GM12891 (cell line): ENCODE measurements around the gene CPS1. TPM values are rescaled to one million over a fixed set of nuclear protein-coding genes. Genes with fewer than 3 reads are reported as not detected.

ENCODE experiments used
- DNase-seq: peaks from one replicate; pipeline ENCODE4 v3.0.0; 2011; ENCODE audit warnings: low spot score; ENCODE audit not compliant: insufficient read length
- FAIRE-seq: peaks from 2 replicates; lab custom pipeline; 2011; peaks lifted over from hg19 to GRCh38; lab: Jason Lieb, UNC
- PAX5 ChIP-seq: IDR thresholded peaks from 2 replicates; pipeline ENCODE4 v1.6.1; 2011; ENCODE audit warnings: low read length, moderate library complexity, mild to moderate bottlenecking; ENCODE audit not compliant: insufficient read depth, severe bottlenecking
- POLR2A ChIP-seq: IDR thresholded peaks from 2 replicates; pipeline ENCODE4 v1.6.1; 2011; ENCODE audit warnings: low read depth, low read length, control low read depth
- POLR2AphosphoS5 ChIP-seq: IDR thresholded peaks from 2 replicates; pipeline ENCODE4 v1.6.1; 2011; ENCODE audit warnings: low read depth, low read length, control low read depth
- POU2F2 ChIP-seq: IDR thresholded peaks from 2 replicates; pipeline ENCODE4 v1.6.1; 2011; ENCODE audit warnings: low read depth, mild to moderate bottlenecking, control low read depth, low read length, moderate library complexity
- SPI1 ChIP-seq: IDR thresholded peaks from 2 replicates; pipeline ENCODE4 v1.6.1; 2011; ENCODE audit warnings: low read depth, low read length, control low read depth
- TAF1 ChIP-seq: IDR thresholded peaks from 2 replicates; pipeline ENCODE4 v1.6.1; 2011; ENCODE audit warnings: low read depth, low read length, control low read depth
- polyA plus RNA-seq: library from polyadenylated mRNA; unstranded; fragments of >200 nt; gene quantifications from one replicate; pipeline ENCODE4 v1.2.1, GENCODE V29; 2012; ENCODE audit warnings: low read depth, missing spikeins, inconsistent platforms; ENCODE audit not compliant: missing spikeins

The CPS1 gene
- polyA plus RNA-seq, result 0.67 TPM

DNA sequence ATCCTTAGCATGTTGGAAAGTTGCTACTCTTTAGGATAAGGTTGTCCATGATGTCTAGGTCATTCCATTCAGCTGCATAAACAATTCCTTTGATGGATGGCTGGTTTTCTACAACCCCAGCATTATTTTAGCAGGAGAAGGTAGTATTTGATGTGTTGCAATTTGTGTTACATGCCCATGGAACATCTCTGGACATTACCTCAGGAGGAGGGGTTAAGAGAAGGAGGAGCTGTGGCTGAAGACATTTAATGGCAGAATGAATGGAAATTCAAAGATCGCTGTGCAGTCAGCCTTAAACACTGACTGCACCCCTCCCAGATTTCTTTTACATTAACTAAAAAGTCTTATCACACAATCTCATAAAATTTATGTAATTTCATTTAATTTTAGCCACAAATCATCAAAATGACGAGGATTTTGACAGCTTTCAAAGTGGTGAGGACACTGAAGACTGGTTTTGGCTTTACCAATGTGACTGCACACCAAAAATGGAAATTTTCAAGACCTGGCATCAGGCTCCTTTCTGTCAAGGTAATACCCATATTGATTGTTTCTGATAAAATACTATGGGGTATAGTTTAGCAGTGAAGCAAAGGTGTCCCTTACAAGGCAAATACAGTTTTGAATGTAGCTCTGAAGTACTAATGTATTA, at the start of gene CPS1:
Gene CPS1 (plus strand): TSS at position 271 of the 652 bp plus-strand sequence. CDS start 135 bp downstream, at position 406.
- TF ChIP-seq POLR2AphosphoS5 (no peak), POLR2A (no peak), TAF1 (no peak), PAX5 (no peak), POU2F2 (no peak), SPI1 (no peak)
- no peak for FAIRE-seq
- no peak for DNase-seq

DNA sequence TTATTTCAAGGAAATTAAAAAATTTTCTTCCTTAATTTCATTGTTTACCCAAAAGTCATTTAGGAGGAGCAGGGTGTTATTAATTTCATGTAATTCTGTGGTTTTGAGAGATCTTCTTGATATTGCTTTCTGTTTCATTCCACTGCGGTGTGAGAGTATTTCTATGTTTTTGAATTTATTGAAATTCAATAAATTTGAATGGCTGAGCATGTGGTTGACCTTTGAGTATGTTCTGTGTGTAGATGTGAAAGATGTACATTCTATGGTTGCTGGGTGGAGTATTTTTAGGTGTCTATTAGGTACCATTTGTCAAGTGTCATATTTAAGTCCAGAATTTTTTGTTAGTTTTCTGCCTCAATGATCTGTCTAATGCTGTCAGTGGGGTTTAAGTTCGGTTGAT, 40.5 kb upstream of the CPS1 start:
- TF ChIP-seq POLR2AphosphoS5 (no peak), POU2F2 (no peak), TAF1 (no peak), POLR2A (no peak), SPI1 (no peak), PAX5 (no peak)
- DNase-seq (no peak), FAIRE-seq (no peak)

DNA sequence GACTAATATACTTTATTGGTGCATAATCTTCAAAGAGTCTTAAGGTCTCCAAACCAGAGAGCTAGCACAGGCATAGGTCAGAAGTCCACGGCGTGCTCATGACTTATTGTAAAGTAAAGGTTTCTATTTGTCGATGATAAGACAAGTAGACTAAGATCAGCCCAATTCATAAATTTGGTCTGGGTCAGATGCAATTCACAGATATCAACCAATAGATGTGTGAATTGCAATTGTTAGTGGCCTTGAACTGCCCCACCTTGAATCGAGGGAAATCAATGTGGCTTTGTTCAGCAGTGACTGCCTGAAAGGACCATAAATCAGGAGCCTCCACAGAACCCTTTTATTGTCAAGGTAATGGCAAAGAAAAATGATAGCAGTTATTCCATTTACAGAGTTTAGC, 39.1 kb upstream of the CPS1 start:
- TF ChIP-seq POLR2A (no peak), POU2F2 (no peak)
- FAIRE-seq (no peak), DNase-seq (no peak)

DNA sequence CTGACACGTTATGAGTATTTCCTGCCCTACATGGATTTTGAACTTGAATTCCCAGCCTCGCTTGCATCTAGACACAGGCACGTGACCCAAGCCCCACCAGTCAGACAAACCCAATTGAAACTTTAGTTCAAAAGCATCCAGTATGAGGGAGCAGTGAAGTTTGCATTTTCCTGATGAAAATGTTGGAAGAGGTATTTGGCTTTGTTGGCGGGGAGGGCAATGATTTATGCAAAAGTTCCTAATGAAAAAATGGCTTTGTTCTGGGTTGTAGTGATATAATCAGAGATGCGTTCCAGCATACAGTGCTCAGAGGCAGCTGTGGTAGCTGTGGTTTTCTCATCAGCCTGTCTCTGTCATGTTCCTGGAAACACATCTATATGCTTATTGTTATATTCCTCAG, 36.8 kb upstream of the CPS1 start:
- no peak for FAIRE-seq
- no peak for DNase-seq
- TF ChIP-seq POU2F2 (no peak), TAF1 (no peak)

DNA sequence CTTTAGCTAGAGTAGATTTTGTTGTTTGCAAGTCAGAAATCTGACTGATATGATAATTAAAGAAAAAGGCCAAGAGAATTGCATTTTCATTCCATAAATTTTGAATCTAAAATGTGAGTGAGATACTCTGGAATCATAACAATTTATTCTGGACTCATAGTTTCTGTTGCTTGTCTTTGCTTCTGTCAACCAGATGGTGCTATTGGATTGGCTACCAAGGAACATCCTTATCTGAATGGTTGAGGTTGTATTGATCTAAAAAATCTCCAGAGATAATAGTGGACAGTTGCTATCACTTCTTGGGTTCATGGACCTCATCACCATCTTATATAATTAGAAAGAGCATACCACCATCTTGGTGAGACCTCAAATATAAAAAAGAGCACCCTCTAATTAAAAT, 34.0 kb upstream of the CPS1 start:
- TF ChIP-seq POU2F2 (no peak), SPI1 (no peak), POLR2AphosphoS5 (no peak), POLR2A (no peak), TAF1 (no peak), PAX5 (no peak)
- FAIRE-seq (no peak), DNase-seq (no peak)

DNA sequence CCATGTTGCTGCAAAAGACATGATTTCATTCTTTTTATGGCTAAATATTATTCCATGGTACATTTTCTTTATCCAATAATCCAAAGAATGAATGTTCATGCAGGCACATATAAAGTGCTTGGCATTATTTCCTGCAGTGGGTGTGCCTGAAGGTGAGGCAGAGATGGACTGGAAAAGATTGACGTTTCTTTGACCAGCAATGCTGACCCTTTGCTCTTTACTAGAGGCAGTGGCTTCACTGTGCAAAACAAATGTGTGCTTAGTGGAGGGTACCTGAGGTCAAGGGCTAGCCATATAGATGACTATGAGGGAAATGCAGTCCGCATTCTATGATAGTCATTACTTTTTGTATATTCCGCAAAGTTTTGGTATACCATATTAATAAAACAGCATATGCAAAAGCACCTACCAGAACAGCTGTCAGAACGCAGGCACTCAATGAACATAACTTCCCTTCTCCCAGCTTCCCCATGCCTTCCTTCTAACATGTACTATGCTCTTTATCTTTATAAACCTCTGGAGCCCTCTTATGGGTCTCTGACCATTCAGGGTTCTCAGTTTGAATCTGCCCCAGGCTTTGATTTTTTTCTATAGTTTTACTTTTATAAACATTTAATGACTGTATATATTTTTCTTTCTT, 32.6 kb upstream of the CPS1 start:
- TF ChIP-seq TAF1 (no peak), POLR2A (no peak), PAX5 (no peak)
- DNase-seq (no peak), FAIRE-seq (no peak)

DNA sequence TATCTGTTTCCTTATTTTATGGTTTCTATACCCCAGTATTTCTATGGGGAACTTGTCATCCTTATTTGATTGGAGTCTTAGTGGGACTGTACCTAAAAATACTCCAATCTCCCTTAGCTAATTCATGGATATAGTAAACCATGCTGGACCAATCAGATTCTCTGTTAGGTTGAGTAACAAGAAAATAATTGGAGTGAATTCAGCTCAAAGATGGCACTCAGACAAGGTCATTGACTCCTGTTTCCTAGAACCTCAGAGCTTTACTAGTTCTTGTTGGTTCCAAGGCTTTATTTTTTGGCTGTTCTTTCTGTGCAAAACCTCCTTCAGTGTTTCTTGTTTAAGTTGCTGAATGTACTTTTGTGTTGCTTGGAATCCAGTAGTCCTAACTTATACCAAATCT, 31.9 kb upstream of the CPS1 start:
- TF ChIP-seq POLR2AphosphoS5 (no peak), PAX5 (no peak), SPI1 (no peak), POU2F2 (no peak), TAF1 (no peak), POLR2A (no peak)
- DNase-seq (no peak), FAIRE-seq (no peak)

DNA sequence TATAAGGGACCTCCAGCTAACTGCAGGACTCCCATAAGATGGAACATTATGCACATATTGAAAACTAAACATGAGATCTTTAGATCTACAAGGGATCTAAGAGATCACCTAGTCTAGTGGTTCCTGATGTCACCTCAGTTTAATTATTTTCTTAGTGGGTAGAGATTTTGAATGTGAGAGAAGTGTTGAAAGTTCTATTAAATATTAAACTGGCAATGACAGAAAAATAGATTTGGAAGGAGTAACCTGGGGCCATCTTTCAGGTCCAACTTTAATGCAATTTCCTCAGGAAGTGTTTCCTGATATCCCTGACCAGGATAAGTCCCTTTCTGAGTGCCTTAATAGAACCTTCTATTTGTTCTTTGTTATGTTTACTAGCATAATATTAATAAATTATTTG, 29.1 kb upstream of the CPS1 start:
- DNase-seq (no peak), FAIRE-seq (no peak)
- TF ChIP-seq POLR2AphosphoS5 (no peak), TAF1 (no peak), PAX5 (no peak)

DNA sequence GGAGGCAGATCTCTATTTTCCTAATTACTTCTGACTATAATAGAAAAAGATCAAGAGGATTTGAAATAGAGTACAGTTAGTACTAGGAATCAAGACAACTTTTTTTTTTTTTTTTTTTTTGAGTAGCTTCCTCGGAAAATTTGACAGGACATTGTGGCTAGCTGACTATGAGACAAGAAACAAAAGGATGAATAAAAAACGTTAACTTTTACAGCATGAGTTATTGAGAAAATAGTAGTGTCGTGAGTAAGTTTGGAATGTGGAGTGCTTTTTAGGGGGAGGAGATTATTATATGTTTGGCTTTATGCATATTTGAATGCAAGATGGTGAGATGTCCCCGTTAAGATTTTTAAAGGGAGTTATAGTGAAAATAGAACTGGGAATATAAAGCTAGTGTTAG, 27.7 kb upstream of the CPS1 start:
- TF ChIP-seq PAX5 (no peak), POLR2A (no peak), POLR2AphosphoS5 (no peak), SPI1 (no peak), TAF1 (no peak), POU2F2 (no peak)
- FAIRE-seq, result no peak
- no peak for DNase-seq

DNA sequence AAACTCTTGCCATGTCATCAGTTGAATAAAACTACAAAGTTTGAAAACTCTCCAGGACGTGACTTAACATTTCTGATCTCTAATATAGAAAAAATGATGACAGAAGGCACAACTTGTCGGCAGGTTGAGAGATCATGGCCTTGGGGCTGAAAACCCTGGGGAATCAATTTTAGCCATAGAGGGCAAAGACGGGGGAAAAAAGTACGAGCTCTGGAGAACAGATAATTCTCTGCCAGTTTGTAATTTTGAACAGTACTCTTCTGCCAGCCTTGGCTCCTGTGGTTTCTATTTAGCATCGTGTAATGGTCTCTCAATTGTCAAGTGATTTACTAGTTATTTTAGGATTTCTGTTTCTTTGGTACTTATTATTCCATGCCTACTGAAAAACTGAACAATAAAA, 25.3 kb upstream of the CPS1 start:
- TF ChIP-seq POLR2AphosphoS5, result no peak
- TF ChIP-seq PAX5, result no peak
- TF ChIP-seq SPI1, result no peak
- no peak for TF ChIP-seq POU2F2
- no peak for TF ChIP-seq POLR2A
- TF ChIP-seq TAF1, result no peak
- no peak for FAIRE-seq
- no peak for DNase-seq

DNA sequence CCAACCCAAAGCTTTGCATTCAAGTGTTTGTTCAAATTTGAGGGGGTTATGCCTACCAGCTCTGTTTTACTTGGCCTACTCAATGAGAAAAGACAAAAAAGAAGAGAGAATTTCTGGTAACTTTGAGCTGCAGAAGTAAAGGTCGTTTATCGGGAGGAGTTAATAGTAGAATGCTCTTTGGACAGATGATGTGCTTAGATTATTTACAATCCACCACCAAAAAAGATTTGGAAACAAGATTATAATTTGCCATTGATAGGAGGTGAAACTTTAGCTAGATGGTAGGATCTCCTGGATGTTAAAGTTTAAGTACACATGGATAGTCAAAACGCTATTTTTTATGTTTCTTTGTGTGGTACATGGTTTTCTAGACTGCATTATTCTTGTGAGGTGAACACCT, 24.9 kb upstream of the CPS1 start:
- no peak for FAIRE-seq
- TF ChIP-seq POLR2A, result no peak
- no peak for TF ChIP-seq POLR2AphosphoS5
- TF ChIP-seq TAF1, result no peak
- no peak for TF ChIP-seq PAX5
- no peak for TF ChIP-seq SPI1
- no peak for TF ChIP-seq POU2F2
- DNase-seq, result no peak
